Suprapubic skin (tissue), 3 donors: ENCODE data around the gene NDUFV2.

Source experiments
- CTCF ChIP-seq, 2 donors: fragments of 200-600 bp in 1 of 2; fragments of 450-650 bp in 1 of 2; sonication (generic) in 1 of 2; IDR thresholded peaks; one replicate each; pipeline ENCODE4 v1.5.1; 2016 to 2019; ENCODE audit warnings: antibody characterized with exemption in 2 of 2, mild to moderate bottlenecking in 1 of 2, moderate library complexity in 1 of 2
- POLR2AphosphoS5 ChIP-seq, 3 donors: sonication (generic); formaldehyde crosslinking; IDR thresholded peaks; one replicate each; pipeline ENCODE4 v1.6.1; 2017; ENCODE audit warnings: antibody characterized with exemption in 3 of 3

- TF ChIP-seq CTCF (IDR thresholded peaks at IDR 0.05), result no peak
- TF ChIP-seq POLR2AphosphoS5 (IDR thresholded peaks at IDR 0.05), result no peak
Observed at GRCh38 chr18:9092665-9093064, 9.8 kb upstream of the NDUFV2 start.
